ENCODE measurements around the gene CBX5.
"Not testable (repeated sequence)": the region's sequence is repeated elsewhere in the genome, so short reads cannot be mapped to it uniquely, and the experiment has no call there.

The CBX5 gene

DNA sequence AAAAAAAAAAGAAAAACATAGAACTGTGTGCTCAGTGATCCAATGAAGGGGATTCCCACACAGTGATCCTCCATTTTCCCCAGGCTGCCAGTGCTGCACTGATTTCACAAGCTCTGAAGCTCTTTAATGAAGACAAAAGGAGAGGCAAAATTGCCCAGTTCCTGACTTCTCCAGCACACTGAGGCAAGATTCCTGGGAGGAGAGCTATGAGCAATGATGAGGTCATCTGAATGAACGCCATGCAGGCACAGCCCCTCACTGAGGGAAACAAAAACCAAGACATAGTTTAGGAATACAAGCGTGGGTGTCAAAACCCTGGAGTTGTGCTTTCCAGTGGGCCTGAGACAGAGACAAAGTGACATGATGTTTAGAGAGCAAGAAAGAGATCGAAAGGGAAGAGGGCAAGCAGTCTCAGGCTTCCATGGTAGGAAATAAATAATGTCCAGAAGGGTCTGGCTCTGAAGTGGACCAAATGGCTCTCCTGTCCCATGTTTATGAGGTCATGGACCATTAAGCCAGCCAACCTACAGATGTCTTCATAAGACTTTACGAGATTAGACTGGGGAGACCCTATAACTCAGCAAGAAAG lies 50.2 kb downstream of the CBX5 start:
- in situ Hi-C loops (cut with MboI; ENCODE audit: low sequenced_read_pairs): loop anchor here (10.0 kb wide), 1 partner anchor 145 kb away; no protein-coding TSS in a partner anchor

DNA sequence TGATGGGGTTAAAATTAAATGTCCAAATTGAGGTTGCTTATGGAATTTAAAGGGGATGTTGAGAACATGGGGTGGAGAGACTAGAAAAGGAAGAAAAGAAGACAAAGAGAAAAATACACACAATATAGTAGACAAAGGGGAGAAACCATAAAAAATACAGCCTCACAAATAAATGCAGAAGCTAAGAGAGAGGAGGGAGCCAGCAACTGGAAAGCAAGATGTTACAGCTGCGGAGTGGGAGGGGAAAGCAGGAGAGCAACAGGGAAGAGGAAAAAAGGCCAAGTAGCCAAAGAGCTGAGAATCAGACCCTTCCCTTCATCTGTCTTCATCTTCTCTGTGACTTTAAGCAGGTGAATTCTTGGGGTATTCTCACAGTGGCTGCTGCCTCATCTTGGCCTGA lies 51.5 kb downstream of the CBX5 start:
- in situ Hi-C loops (cut with MboI; ENCODE audit: low sequenced_read_pairs): no loop called here

- in situ Hi-C loops (cut with MboI; ENCODE audit: low sequenced_read_pairs): not testable (repeated sequence)
These were observed 52.0 kb downstream of the CBX5 start for GRCh38 chr12:54227927-54228326.

DNA sequence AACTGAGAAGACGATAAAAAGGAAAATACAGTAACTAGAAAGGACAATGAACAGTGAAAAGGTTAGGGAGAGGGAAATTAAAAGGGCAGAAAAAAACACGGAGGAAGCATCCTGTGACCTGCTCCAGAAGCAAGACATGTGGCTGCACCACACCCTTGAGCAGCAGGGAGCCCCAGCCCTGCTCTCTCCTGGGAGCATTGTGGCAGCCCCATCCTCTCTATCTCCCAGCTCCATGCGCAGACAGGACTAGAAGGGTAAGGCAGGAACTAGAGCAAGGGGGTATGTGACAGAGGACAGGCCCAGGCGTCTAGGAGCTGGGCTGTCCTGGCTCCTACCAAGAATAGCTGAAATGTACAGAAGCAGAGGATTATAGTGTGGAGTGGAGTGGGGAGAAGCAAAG lies 52.5 kb downstream of the CBX5 start:
- in situ Hi-C loops (cut with MboI; ENCODE audit: low sequenced_read_pairs): no loop called here

- in situ Hi-C loops (cut with MboI; ENCODE audit: low sequenced_read_pairs): no loop called here
These were observed 54.3 kb downstream of the CBX5 start for GRCh38 chr12:54225666-54226065.

DNA sequence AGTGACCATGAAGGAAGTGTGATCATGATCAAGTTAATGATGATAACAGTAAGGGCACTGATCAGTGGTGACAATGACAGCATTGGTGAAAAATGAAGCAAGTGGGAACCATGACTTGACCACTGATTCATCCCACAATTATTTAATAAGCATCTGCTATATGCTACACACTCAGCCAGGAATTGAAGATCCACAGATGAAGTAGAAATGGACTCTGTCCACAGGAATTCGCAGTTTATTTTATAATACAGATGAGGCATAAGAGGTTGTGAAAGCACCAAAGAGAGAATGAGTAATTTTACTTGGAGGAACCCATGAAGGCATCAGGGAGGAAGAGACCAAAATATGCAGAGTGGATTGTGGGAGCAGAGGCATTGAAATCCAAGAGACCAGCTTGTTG lies 57.3 kb downstream of the CBX5 start:
- in situ Hi-C loops (cut with MboI; ENCODE audit: low sequenced_read_pairs): loop anchor here (25.0 kb wide), 1 partner anchor 460 kb away; the partner anchor contains the start of gene CISTR

DNA sequence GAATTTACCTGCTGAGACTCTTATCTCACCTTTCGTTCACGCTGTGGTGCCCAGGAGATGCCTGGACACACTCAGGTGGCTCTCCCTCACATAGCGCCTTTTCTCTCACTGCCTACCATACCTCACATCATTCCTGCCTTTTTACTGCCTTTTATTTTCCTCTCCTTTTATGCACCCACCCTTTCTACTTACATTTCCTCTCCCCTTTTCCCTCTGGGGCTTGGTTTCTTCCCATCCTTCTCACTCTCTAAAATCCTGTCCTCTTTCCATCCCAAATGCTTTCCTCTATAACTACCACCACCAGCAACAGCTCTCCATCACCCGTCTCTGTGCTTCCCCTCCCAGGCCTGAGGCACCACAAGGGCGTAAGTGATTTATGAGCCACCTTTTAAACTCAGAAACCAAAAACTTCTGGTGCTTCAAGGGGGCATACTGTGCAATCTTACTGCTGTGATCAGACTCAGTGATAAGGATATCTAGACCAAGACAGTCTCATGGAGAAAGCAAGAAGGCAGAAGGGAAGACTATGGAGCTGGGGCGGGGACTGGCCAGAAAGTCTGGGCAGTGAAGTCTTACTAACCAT lies 58.4 kb downstream of the CBX5 start:
- in situ Hi-C loops (cut with MboI; ENCODE audit: low sequenced_read_pairs): loop anchor here (25.0 kb wide), 1 partner anchor 459 kb away; the partner anchor contains the start of gene CISTR

GRCh38 chr12:54220567-54220966 lies 59.4 kb downstream of the CBX5 start:
- in situ Hi-C loops (cut with MboI; ENCODE audit: low sequenced_read_pairs): loop anchor here (25.0 kb wide), 1 partner anchor 458 kb away; the partner anchor contains the start of gene CISTR

DNA sequence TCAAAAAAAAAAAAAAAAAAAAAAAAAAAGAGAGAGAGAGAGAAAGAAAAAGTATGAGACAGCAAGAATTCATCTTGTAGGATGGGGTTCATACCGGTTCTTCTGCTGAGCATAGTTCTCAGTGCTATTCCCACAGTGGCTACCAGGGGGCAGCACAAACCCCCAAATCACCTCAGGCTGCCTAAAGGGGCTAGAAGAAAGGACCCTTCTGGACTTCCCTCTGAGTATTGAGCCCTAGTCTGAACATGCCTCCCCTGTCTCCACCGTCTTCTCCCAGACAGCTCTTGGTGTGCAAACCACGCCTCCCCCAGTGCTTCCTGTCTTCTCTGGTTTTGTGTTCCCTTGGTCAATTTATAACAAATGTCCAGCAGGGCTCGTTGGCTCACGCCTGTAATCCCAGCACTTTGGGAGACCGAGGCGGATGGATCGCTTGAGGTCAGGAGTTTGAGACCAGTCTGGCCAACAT lies 59.8 kb downstream of the CBX5 start:
- in situ Hi-C loops (cut with MboI; ENCODE audit: low sequenced_read_pairs): loop anchor here (25.0 kb wide), 1 partner anchor 458 kb away; the partner anchor contains the start of gene CISTR

- in situ Hi-C loops (cut with MboI; ENCODE audit: low sequenced_read_pairs): loop anchor here (25.0 kb wide), 1 partner anchor 456 kb away; the partner anchor contains the start of gene CISTR
These were observed 62.1 kb downstream of the CBX5 start for GRCh38 chr12:54217774-54218241.

DNA sequence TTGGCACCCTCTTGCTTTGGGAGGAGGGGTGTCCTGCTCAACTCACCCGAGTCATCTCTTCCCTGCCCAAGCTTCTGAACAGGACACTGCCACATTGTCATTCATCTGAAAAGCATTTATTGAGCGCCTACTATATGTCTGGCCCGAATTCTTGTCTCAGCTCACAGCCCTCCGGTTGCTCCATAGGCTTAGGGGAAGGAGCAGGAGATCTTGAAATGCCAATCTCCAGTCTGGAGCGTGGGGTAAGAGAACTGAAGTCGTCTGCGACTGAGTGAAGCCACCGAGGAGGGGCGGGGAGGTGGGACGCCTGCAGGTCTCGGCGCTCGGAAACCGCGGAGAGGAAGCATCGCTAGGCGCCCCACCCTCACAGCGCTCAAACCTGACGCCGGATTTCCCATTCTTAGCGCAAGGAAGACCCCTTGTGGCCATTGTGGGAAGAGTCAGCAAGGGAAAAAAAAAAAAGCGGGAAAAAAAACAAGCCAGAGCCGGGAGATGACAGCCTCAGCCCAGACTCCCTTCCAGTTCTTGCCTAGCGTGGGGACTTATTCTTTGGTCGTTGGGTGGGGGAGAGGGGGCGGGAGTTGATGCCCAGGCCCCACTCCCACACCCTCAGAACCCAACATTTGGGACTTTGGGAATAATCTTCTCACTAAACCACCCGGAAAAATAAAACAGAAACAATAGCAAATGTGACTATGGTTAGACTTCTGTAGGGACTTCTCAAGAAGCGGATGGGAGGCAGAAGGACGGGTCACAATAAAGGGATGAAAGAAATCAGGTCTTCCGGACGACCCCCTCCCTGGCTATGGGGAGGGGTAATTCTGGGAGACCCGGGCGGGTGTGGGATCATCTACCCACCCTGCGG lies 62.9 kb downstream of the CBX5 start:
- in situ Hi-C loops (cut with MboI; ENCODE audit: low sequenced_read_pairs): loop anchor here (25.0 kb wide), 1 partner anchor 455 kb away; the partner anchor contains the start of gene CISTR

- in situ Hi-C loops (cut with MboI; ENCODE audit: low sequenced_read_pairs): loop anchor here (25.0 kb wide), 1 partner anchor 454 kb away; the partner anchor contains the start of gene CISTR
These were observed 63.7 kb downstream of the CBX5 start for GRCh38 chr12:54215989-54216796.

DNA sequence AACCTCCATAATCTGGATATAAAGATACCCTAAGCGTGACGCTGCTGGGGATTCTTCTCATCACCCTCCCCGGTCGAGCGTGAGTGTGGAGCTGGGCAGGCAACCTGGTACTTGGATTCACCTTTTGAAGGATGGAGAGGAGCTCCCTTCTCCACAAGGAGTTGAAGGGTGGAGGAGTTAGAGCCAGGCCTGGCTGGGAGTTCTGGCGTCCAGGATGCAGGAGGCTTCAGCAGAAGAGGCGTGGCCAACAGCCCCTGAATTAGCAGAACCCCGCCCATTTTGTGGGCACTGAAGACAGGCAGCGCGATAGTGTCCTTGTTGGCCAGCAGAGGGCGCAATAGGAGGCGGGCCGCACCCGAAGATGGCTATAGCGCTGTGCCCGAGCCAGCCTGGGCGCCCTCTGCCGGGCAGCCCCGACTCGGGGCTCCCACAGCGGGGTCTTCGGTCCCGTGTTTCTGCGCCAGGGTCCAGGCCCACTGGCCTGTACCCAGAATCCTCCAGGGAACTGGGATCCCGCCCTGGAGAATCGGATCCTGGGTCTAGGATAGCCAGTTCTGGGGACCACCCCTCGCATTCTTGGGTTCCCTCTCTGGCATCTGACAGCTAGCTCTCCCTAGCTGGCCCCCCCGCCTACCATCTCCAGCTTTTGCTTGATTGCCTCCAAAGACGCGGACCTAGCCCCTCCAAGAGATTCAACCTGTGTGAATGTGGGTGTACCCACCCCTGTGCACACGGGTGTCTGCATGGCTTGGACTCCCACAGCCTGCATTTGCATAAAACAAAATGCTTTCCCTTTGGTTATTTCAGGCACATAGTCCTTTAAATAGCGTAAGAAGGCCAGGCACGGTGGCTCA lies 65.1 kb downstream of the CBX5 start:
- in situ Hi-C loops (cut with MboI; ENCODE audit: low sequenced_read_pairs): loop anchor here (25.0 kb wide), 1 partner anchor 452 kb away; the partner anchor contains the start of gene CISTR

- in situ Hi-C loops (cut with MboI; ENCODE audit: low sequenced_read_pairs): loop anchor here (25.0 kb wide), 1 partner anchor 451 kb away; the partner anchor contains the start of gene CISTR
These were observed 66.8 kb downstream of the CBX5 start for GRCh38 chr12:54213079-54213478.

DNA sequence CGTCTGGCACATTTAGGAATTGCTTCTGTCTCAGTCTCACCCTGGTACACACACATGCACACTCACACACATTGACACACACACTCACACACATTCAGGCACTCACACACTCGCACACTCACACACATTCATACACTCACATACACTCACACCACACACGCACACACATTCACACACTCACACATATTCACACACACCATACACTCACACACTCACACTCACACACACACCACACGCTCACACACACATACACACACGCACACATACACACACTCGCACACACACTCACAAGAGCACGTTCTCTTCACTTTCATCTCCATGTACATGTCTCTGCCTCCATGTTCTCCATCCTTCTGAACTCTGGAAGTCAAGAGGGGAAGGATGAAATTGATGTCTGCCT lies 68.0 kb downstream of the CBX5 start:
- in situ Hi-C loops (cut with MboI; ENCODE audit: low sequenced_read_pairs): loop anchor here (25.0 kb wide), 1 partner anchor 450 kb away; the partner anchor contains the start of gene CISTR

- in situ Hi-C loops (cut with MboI; ENCODE audit: low sequenced_read_pairs): loop anchor here (25.0 kb wide), 1 partner anchor 448 kb away; the partner anchor contains the start of gene CISTR
These were observed 69.5 kb downstream of the CBX5 start for GRCh38 chr12:54210400-54210790.

- in situ Hi-C loops (cut with MboI; ENCODE audit: low sequenced_read_pairs): loop anchor here (10.0 to 25.0 kb wide), 2 partner anchors 184 to 446 kb away; partner anchors contain the start of genes CISTR and HOXC6
These were observed 71.3 kb downstream of the CBX5 start for GRCh38 chr12:54208591-54208990.

GRCh38 chr12:54207539-54208294 lies 72.2 kb downstream of the CBX5 start:
- in situ Hi-C loops (cut with MboI; ENCODE audit: low sequenced_read_pairs): loop anchor here (10.0 to 25.0 kb wide), 2 partner anchors 183 to 445 kb away; partner anchors contain the start of genes CISTR and HOXC6

Data from HL-60/S4 treated with retinoic acid at 250 ng/mL for 4 days and 3 days (cell line).